RKO (cell line): ENCODE results near the gene LRMDA.
"Not testable (repeated sequence)": the region's sequence is repeated elsewhere in the genome, so short reads cannot be mapped to it uniquely, and the experiment has no call there.

ENCODE experiments used
- DNase-seq: peaks from one replicate; pipeline ENCODE4 v3.0.0-alpha.2; 2016; ENCODE audit warnings: low spot score

Gene LRMDA

GRCh38 chr10:75508239-75508813, 76.9 kb downstream of the LRMDA start:
- DNase-seq, result peak; percentile 34

- DNase-seq, result no peak
Observed at GRCh38 chr10:75508814-75509306, 77.4 kb downstream of the LRMDA start.

DNA sequence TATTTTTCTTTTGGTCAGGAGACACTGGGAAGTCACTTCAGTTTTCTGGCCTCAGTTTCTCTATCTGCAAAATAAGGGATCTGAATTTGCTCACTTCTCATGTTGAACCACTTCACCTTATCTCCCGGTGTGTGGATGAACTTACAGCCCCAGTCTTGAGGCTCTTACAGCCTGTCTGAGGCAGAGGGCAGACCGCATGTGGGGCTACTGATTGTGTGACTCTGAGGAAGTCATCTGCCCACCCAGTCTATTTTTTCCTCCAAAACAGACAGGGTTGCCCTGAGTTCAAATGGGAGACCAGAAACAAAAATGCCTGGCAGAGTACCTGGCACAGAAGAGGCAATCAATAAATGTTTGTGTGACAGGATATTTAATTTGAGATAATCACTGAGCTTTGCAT, 78.3 kb downstream of the LRMDA start:
- DNase-seq, result no peak

GRCh38 chr10:75511011-75511410, 79.6 kb downstream of the LRMDA start:
- no peak for DNase-seq

- DNase-seq, result no peak
Observed at GRCh38 chr10:75512203-75512933, 80.9 kb downstream of the LRMDA start.

DNA sequence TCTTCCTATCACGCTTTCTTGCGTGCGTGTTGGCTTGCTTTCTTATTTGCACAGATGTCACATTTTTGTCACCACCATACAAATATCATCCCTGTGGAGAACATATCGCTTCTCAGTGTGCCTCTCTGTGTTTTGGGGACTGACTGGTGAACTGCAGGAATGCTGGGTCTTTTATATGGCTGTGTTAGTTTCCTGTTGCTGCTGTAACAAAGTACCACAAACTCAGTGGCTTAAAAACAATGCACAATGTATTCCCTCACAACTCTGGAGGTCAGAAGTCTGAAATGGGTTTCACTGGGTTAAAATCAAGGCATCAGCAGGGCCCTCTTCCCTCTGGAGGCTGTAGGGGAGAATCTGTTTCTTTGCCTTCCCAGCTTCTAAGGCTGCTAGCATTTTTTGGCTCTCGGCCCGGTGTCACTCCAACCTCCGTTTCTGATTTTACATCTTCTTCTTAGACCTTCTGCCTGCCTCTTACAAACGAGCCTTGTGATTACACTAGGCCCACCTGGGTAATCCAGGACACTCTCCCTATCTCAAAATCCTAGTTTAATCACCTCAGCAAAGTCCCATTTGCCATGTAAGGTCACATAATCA, 82.0 kb downstream of the LRMDA start:
- no peak for DNase-seq

DNA sequence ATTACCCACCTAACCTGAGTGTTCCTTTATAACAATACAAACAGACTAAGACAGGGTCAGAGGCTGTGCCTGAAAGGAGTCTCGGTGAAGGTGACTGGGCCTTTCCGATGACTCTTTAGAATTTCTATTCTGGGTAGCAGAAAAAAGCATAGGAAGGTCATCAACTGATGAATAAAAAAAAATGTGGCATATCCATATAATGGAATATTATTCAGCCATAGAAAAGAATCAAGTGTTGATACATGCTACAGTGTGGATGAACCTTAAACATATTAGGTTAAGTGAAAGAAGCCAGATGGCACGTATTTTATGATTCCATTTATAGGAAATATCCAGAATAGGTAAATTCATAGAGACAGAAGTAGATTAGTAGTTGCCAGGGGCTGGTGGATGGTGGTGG, 83.4 kb downstream of the LRMDA start:
- no peak for DNase-seq

- DNase-seq, result not testable (repeated sequence)
Observed at GRCh38 chr10:75516154-75516553, 84.7 kb downstream of the LRMDA start.

DNA sequence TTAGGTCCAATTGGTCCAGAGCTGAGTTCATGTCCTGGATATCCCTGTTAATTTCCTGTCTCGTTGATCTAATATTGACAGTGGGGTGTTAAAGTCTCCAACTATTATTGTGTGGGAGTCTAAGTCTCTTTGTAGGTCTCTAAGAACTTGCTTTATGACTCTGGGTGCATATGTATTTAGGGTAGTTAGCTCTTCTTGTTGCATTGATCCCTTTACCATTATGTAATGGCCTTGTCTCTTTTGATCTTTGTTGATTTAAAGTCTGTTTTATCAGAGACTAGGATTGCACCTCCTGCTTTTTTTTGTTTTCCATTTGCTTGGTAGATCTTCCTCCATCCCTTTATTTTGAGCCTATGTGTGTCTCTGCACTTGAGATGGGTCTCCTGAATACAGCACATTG, 87.8 kb downstream of the LRMDA start:
- DNase-seq, result not testable (repeated sequence)

DNA sequence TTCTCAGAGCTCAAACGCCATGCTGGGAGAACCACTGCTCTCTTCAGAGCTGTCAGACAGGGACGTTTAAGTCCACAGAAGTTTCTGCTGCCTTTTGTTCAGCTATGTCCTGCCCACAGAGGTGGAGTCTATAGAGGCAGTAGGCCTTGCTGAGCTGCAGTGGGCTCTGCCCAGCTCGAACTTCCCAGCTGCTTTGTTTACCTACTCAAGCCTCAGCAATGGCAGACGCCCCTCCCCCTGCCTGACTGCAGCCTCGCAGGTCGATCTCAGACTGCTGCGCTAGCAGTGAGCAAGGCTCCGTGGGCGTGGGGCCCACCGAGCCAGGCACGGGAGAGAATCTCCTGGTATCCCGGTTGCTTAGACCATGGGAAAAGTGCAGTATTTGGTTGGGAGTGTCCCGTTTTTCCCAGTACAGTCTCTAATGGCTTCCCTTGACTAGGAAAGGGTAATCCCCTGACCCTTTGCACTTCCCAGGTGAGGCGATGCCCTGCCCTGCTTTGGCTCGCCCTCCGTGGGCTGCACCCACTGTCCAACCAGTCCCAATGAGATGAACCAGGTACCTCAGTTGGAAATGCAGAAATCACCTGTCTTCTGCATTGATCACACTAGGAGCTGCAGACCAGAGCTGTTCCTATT, 89.9 kb downstream of the LRMDA start:
- DNase-seq, result not testable (repeated sequence)

GRCh38 chr10:75525067-75525466, 93.6 kb downstream of the LRMDA start:
- DNase-seq, result no peak

DNA sequence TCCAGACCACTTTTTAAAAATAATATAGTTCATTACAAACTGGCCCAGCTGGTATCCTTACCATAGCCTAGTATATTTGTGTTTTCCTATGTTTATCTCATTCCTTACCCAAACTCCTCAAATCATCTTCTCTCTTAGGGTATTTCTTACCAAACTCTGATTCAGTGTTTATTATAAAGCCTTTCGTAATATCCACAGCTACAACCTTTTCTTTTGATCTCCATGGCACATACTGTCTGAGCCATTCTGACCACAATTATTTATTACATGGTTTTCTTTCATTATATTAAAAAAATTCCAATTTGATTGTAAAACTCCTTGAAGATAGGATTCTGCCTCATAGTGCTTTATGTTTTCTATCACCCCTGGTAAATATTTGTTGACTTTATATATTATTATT, 94.2 kb downstream of the LRMDA start:
- DNase-seq, result no peak

GRCh38 chr10:75527542-75527941, 96.1 kb downstream of the LRMDA start:
- DNase-seq, result no peak

- DNase-seq, result no peak
Observed at GRCh38 chr10:75528392-75528791, 97.0 kb downstream of the LRMDA start.

- peak; percentile 54 for DNase-seq
Observed at GRCh38 chr10:75530299-75530698, 98.9 kb downstream of the LRMDA start.

- DNase-seq, result no peak
Observed at GRCh38 chr10:75531571-75532031, 100.2 kb downstream of the LRMDA start.

DNA sequence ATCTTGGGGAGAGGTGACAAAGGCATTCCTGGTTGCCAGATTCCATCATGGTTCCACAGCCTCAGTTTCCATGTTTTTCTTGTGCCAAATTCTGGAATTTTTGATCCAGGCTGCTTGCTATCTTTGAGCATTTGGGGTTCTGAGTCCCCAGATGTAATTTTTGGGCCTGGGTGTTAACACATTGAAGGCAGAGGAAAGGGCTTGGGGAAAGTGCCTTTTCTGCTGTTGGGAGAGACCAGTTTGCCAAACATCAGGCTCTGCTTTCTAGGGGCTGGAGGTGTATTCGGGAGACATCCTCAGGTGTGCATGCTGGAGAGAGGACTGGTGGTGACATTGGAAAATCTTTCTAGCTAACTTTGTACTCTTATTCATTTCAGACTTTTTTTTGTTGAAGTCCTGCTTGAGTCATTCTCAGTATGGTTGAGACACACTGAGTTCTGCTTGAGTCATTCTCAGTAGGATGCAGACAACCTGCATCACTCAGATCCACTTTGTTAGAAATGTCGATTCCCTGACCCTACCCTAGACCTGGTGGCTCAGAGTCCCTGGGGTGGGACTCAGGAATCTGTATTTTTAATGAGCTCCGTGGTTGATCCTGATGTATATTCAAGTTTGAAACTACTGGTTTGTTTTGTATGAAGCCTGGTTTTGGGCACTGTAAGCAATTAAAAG, 101.0 kb downstream of the LRMDA start:
- peak; percentile 45 for DNase-seq

DNA sequence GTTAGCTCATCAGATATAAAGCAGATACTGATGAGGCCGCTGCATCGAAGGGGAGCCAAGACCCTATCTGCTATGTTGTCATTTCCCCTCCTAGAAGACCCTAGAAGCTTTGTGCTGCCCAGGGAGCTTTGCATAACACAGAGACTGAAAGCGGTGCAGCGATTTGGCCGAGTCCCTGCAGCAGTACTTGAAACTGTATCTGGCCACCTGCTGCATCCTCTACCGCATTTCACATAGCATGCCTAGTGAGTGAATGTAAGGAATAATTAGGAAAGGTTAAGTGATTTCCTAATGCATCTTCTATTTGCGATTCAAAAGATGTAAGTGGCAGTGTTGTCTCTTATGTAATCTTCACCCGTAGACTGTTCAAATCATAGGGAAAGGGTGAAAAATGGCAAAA, 106.7 kb downstream of the LRMDA start:
- no peak for DNase-seq

DNA sequence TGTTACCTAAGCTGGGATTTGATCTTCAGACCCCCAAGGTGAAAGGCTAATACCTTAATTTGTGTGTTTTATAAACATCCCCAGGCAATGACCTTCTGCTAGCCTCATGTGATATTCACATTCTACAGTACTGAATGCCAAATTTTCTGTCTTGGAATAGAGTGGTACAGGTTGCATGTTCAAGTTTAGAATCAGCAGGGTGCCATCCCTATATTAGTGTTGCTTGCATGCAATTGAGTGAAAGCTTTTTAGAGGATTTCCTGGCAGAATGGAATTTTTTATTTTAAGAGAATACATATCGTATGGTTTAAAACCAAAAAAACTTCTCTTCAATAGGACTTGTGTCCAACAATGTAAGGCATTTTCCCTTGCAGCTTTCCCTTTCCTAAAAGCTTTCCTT, 107.3 kb downstream of the LRMDA start:
- DNase-seq, result no peak

- peak; percentile 19 for DNase-seq
Observed at GRCh38 chr10:75540357-75540966, 109.0 kb downstream of the LRMDA start.

- DNase-seq, result no peak
Observed at GRCh38 chr10:75540981-75541380, 109.6 kb downstream of the LRMDA start.

GRCh38 chr10:75541411-75541810, 110.0 kb downstream of the LRMDA start:
- no peak for DNase-seq
